HUES48 (cell line): ENCODE results near the gene RNF43.

Source experiments
- H3K27ac ChIP-seq: one replicate; pipeline ENCODE4 v1.7.0; 2013; ENCODE audit warnings: low read depth, low read length, inconsistent platforms
- H3K27me3 ChIP-seq: 2 replicates; pipeline ENCODE4 v1.6.1; 2013; ENCODE audit warnings: mild to moderate bottlenecking, low read length; ENCODE audit not compliant: control insufficient read depth, insufficient read depth
- H3K36me3 ChIP-seq: 2 replicates; pipeline ENCODE4 v1.6.1; 2013; ENCODE audit warnings: low read length; ENCODE audit not compliant: control insufficient read depth, insufficient read depth
- H3K4me1 ChIP-seq: 2 replicates; pipeline ENCODE4 v1.6.1; 2013; ENCODE audit warnings: mild to moderate bottlenecking, low read length; ENCODE audit not compliant: control insufficient read depth, insufficient read depth
- H3K4me3 ChIP-seq: 2 replicates; pipeline ENCODE4 v1.5.1; 2013; ENCODE audit warnings: mild to moderate bottlenecking, low read depth, low read length
- H3K9ac ChIP-seq: 2 replicates; pipeline ENCODE4 v1.6.1; 2013; ENCODE audit warnings: mild to moderate bottlenecking, low read depth, low read length, moderate library complexity
- H3K9me3 ChIP-seq: 2 replicates; pipeline ENCODE4 v1.6.1; 2013; ENCODE audit warnings: low read length; ENCODE audit not compliant: control insufficient read depth, insufficient read depth

RNF43 gene

GRCh38 chr17:58391302-58391984, 25.9 kb downstream of the RNF43 start:
- Histone ChIP-seq H3K9me3 (no peaks in the 10 kb centered on the region), H3K4me1 (peaks cover 26% of the 10 kb centered on the region), H3K27me3 (peaks cover 23% of the 10 kb centered on the region), H3K27ac (no peak overlapping the region), H3K9ac (no peak overlapping the region), H3K4me3 (no peak overlapping the region), H3K36me3 (no peaks in the 10 kb centered on the region)

DNA sequence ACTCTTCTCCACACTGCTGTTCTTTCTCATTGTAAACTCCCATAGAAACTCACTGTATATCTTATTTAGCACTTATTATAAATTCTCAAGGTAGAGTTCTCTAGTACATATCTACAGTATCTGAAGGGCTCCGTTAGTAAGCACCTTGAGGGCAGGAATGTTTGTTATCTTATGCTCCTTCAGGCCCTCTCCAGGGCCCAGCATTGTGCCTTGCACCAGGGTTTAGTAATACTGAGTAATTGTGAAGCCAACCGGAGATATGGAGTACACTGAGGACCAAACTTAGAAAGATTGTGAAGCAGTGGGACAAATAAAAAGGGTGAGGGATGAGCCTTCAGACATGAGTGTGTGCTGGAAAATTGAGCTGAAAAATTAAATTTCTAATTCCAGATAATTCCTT, 26.4 kb downstream of the RNF43 start:
- peaks cover 17% of the 10 kb centered on the region for H3K27me3 ChIP-seq
- H3K4me3 ChIP-seq: no peak overlapping the region
- H3K27ac ChIP-seq: no peak overlapping the region
- no peaks in the 10 kb centered on the region for H3K36me3 ChIP-seq
- peaks cover 26% of the 10 kb centered on the region for H3K4me1 ChIP-seq
- H3K9ac ChIP-seq: no peak overlapping the region
- H3K9me3 ChIP-seq: no peaks in the 10 kb centered on the region

- Histone ChIP-seq H3K27me3 (no peaks in the 10 kb centered on the region), H3K27ac (peak overlapping the region; percentile 45), H3K4me3 (peak overlapping the region; percentile 44), H3K36me3 (no peaks in the 10 kb centered on the region), H3K9ac (no peak overlapping the region), H3K9me3 (no peaks in the 10 kb centered on the region), H3K4me1 (peaks cover 26% of the 10 kb centered on the region)
Measured at GRCh38 chr17:58388302-58389190, 28.8 kb downstream of the RNF43 start.

GRCh38 chr17:58387834-58388233, 29.5 kb downstream of the RNF43 start:
- H3K4me3 ChIP-seq: no peak overlapping the region
- no peaks in the 10 kb centered on the region for H3K9me3 ChIP-seq
- peaks cover 26% of the 10 kb centered on the region for H3K4me1 ChIP-seq
- H3K27me3 ChIP-seq: no peaks in the 10 kb centered on the region
- H3K36me3 ChIP-seq: no peaks in the 10 kb centered on the region
- no peak overlapping the region for H3K27ac ChIP-seq
- no peak overlapping the region for H3K9ac ChIP-seq

- H3K9ac ChIP-seq: no peak overlapping the region
- H3K9me3 ChIP-seq: no peaks in the 10 kb centered on the region
- no peaks in the 10 kb centered on the region for H3K27me3 ChIP-seq
- H3K27ac ChIP-seq: no peak overlapping the region
- H3K36me3 ChIP-seq: no peaks in the 10 kb centered on the region
- no peak overlapping the region for H3K4me3 ChIP-seq
- H3K4me1 ChIP-seq: peaks cover 24% of the 10 kb centered on the region
Measured at GRCh38 chr17:58386708-58387107, 30.6 kb downstream of the RNF43 start.

GRCh38 chr17:58385359-58385899, 31.9 kb downstream of the RNF43 start:
- Histone ChIP-seq H3K4me1 (peaks cover 21% of the 10 kb centered on the region), H3K9me3 (no peaks in the 10 kb centered on the region), H3K27me3 (no peaks in the 10 kb centered on the region), H3K4me3 (no peak overlapping the region), H3K36me3 (no peaks in the 10 kb centered on the region), H3K27ac (no peak overlapping the region), H3K9ac (no peak overlapping the region)

- Histone ChIP-seq H3K27me3 (no peaks in the 10 kb centered on the region), H3K27ac (no peak overlapping the region), H3K9me3 (no peaks in the 10 kb centered on the region), H3K4me3 (no peak overlapping the region), H3K4me1 (peaks cover 20% of the 10 kb centered on the region), H3K9ac (no peak overlapping the region), H3K36me3 (no peaks in the 10 kb centered on the region)
Measured at GRCh38 chr17:58384897-58385296, 32.4 kb downstream of the RNF43 start.

GRCh38 chr17:58383892-58384462, 33.4 kb downstream of the RNF43 start:
- Histone ChIP-seq H3K9ac (no peak overlapping the region), H3K27ac (no peak overlapping the region), H3K27me3 (no peaks in the 10 kb centered on the region)

DNA sequence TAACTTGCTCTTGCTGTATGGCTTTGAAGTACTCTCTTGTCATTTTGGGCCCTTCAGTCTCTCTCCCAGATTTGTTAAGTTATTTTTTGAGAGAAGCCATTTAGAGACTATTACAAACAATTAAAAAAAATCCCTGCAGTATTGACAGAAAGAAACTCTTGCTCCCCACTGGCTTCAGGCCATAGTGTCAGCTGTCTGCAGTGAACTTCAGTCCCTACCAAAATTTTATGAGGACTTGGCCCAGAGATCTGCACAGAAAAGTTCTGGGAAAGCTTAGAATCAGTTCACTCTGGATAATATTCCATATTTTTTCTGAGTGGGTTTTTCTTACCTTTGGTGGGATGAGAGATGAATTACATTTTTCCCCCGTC, 34.5 kb downstream of the RNF43 start:
- Histone ChIP-seq H3K4me1 (no peaks in the 10 kb centered on the region), H3K36me3 (no peaks in the 10 kb centered on the region), H3K27ac (no peak overlapping the region), H3K4me3 (no peak overlapping the region), H3K9me3 (no peaks in the 10 kb centered on the region), H3K9ac (no peak overlapping the region), H3K27me3 (no peaks in the 10 kb centered on the region)

More at GRCh38 chr17:58383892-58384462, 33.4 kb downstream of the RNF43 start:
- Histone ChIP-seq H3K4me1 (peaks cover 11% of the 10 kb centered on the region), H3K4me3 (no peak overlapping the region), H3K36me3 (no peaks in the 10 kb centered on the region), H3K9me3 (no peaks in the 10 kb centered on the region)

DNA sequence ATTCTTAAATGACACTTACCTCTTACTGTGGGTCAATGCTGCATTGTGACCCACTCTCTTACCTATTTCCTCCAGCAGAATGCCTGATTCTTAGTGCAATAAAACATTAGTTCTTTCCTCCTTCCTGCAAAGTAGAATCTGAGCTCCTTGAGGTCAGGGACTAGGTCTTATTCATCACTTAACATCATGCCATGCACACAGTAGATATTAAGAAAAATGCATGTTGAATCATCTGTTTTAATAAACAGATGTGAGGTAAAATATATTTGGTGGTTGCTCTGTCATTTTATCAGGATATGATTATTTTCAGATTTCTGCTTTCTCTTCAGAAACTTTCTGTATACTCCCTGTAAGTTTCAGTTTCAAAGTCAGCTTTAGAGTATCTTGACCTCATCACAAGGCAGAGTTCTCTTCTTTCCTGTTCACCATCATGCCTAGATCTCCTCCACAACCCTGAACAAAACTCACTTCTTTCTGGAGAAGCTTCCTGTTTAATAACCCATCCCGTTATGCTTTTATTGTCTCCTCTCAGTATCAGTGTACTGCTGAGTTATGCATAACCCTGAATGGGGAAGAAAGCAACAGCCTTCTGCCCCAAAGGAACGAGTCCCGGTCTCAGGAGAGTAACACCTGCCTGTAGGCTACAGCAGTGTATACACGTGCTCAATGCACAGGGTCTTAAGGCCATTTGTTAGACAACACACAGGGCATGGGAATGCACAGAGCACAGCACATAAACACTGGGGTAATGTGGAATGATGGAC, 35.0 kb downstream of the RNF43 start:
- H3K4me1 ChIP-seq: peaks cover 1% of the 10 kb centered on the region
- H3K9ac ChIP-seq: no peak overlapping the region
- no peak overlapping the region for H3K4me3 ChIP-seq
- no peaks in the 10 kb centered on the region for H3K9me3 ChIP-seq
- no peaks in the 10 kb centered on the region for H3K36me3 ChIP-seq
- no peaks in the 10 kb centered on the region for H3K27me3 ChIP-seq
- no peak overlapping the region for H3K27ac ChIP-seq
